Hematopoietic multipotent progenitor cell treated with erythropoietin and hydrocortisone succinate and interleukin-3 and kit ligand, for 15 days (in vitro differentiated cells): ENCODE results near the gene QRICH2.
"Not testable (repeated sequence)": the region's sequence is repeated elsewhere in the genome, so short reads cannot be mapped to it uniquely, and the experiment has no call there.

ENCODE experiments used
- DNase-seq: peaks from one replicate; pipeline ENCODE4 v3.0.0-alpha.2; 2015; ENCODE audit warnings: low spot score

QRICH2 gene

DNA sequence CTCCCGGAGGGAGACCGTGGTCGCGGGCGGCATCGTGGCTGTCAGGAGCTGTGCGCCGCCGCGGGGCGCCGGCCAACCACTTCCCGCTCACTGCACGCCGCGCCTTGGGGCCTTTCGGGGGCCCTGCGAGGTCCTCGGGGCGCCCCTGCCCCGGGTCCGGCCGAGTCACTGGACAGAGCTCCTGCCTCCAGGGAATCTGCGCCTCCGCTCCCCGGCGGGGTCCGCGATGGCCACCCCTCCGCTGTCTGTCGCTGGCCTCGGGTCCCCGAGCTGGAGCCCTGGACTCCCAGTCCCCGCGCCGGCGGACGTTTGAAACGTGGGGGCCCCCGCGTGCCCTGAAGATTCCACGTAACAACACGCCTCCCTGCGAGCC, at the start of gene QRICH2:
Gene QRICH2 (minus strand): TSS at position 311 of the 373 bp plus-strand sequence. CDS start 278 bp downstream, at position 33.
- DNase-seq: no peak

DNA sequence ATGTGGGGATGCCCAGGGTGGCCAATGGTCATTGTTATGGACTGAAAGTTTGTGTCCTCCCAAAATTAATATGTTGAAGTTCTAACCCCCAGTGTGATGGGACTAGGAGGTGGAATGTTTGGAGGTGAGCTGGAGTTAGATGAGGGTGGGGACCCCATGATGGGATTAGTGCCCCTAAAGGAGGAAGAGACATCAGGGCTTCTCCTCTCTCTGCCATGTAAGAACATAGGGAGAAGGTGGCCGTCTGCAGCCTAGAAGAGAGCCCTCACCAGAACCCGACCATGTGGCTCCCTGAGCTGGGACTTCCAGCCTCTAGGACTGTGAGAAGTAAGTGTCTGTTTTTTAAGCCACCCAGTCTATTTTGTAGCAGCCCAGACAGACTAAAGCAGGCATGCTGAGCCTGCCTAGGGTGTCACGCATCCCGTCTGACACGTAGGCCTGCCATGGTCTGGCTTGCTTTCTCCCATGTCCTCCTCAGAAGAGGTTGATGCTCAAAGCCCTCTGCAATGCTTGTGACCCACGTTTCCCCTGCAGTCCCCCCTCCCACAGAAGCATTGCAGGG, 49.6 kb upstream of the QRICH2 start:
- DNase-seq: no peak

- no peak for DNase-seq
These were observed 48.9 kb upstream of the QRICH2 start for GRCh38 chr17:76356803-76357456.

DNA sequence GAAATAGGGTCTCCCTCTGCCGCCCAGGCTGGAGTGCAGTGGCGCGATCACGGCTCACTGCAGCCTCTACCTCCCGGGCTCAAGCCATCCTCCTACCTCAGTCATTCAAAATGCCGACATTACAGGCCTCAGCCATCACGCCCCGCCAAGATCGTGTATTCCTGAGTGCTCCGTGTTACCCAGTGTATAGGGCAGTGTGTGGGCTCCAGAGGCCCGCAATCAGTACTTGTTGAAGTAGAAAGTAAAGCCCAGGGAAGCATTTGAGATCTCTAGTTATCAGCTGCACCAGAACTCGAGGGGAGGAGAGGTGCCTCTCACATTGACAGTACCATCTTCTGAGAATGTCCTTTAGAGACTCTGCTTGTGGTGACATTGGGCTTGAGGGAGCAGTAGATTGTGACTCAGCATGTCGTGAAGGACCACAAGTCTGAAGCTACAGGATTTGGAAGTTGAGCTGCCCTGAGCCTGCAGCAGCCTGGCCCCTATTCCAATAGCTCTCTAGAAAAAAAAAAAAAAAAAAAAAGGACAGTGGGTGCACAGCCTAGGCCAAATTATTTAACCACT, 46.8 kb upstream of the QRICH2 start:
- DNase-seq: peak; percentile 76

GRCh38 chr17:76354317-76354729, 46.2 kb upstream of the QRICH2 start:
- DNase-seq: no peak

GRCh38 chr17:76353599-76354316, 45.7 kb upstream of the QRICH2 start, which contains the start of gene PRPSAP1:
Gene PRPSAP1 (minus strand): TSS chr17:76353916. CDS start chr17:76353703, 213 bp downstream.
- DNase-seq: peak; percentile 89

DNA sequence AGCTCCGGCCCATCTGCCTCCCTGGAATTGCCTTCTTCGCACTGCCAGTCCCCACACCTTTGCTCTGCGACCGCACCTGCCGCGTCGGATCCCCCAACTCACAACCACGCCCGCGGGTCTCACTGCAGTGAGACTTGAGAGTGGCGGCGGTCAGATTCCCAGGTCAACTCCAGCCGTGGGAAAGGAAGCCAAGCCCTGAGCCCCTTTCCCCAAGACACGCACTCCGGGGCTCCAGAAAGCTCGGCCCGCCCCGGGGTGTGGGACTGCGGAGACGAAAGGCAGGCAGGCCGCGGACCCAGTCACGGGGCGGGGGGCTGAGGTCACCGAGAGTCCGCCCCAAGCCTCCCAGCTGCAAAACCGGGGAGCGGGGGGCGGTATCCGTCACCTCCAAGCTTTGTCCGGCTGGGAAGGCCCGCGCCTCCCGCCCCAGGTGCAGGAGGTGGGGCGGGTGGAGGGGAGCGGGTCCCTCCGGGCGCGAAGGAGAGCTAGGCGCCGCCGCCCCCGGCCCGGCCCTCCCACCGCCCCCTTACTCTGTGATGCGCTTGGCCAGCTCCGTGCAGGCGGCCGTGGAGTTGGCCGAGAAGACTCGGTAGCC, 45.0 kb upstream of the QRICH2 start:
- no peak for DNase-seq

GRCh38 chr17:76351526-76352071, 43.5 kb upstream of the QRICH2 start:
- DNase-seq: no peak

- DNase-seq: no peak
These were observed 42.4 kb upstream of the QRICH2 start for GRCh38 chr17:76350463-76350862.

DNA sequence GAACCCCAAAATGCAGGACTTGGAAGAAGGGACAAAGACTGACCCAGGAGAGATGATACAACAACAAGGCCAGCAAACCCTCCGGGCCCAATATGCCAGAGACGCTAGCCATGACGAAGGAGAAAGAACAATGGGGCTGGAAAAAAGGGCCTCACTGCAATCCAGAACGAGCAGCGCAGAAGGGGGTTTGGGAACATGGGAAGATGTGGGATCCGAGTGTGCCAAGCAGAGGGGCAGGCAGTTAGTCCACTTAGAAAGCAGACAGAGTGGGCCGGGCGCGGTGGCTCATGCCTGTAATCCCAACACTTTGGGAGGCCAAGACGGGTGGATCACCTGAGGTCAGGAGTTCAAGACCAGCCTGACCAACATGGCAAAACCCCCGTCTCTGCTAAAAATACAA, 38.9 kb upstream of the QRICH2 start:
- not testable (repeated sequence) for DNase-seq

DNA sequence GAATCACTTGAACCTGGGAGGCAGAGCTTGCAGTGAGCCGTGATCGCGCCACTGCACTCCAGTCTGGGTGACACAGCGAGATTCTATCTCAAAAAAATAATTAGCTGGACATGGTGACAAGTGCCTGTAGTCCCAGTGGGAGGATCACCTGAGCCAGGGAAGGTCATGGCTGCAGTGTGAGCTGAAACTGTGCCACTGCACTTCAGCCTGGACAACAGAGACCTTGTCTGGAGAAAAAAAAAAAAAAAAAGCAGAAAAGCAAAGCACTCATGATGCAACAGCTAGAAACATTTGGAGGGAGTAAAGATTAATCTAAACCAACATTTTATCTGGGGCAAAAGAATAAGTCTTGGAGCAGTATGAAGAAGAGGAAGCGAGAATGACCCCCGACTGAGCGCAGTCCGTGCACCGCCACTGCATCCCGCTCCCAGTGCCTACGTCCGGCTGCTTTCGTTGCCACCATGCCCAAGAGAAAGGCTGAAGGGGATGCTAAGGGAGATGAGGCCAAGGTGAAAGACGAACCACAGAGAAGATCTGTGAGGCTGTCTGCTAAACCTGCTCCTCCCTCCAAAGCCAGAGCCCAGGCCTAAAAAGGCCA, 37.4 kb upstream of the QRICH2 start:
- DNase-seq: no peak

- DNase-seq: no peak
These were observed 35.0 kb upstream of the QRICH2 start for GRCh38 chr17:76343106-76343505.

DNA sequence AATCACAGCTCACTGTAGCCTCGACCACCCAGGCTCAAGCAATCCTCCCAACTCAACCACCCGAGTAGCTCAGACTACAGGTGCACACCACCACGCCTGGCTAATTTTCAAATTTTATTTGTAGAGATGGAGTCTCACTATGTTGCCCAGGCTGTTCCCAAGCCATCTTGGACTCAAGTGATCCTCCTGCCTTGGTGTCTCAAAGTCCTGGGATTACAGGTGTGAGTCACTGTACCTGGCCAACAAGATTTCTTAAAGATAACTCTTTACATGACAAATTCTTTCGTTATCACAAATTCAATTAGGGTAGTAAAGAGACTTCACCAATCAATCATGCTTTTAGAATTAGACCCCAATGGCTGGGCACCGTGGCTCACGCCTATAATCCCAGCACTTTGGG, 33.2 kb upstream of the QRICH2 start:
- no peak for DNase-seq

- DNase-seq: no peak
These were observed 29.3 kb upstream of the QRICH2 start for GRCh38 chr17:76337413-76337777.

DNA sequence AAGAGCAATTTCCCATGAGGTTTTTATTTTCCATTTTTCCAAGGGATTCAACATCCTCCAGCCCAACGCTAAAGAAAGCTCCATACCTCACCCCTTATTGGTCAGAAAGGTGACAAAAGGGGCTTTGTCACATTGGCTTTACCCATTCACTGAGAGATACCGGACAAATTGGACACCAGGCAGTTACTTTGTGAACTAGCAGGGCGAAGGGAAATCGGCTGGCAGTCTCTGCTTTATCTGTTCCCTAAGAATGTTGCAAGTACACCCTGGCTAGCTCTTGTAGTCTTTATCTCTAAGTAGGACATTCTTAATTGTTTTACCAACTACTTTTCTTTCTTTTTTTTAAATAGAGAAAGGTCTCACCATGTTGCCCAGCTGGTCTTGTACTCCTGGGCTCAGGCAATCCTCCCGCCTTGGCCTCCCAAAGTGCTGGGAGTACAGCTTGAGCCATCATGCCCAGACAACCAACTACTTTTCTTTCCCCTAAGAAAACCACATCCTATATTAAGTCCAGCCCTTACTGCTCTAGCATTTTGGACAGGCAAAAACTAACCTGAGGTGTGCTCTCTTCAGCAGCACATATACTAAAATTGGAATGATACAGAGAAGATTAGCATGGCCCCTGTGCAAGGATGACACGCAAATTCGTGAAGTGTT, 28.8 kb upstream of the QRICH2 start:
- DNase-seq: no peak

DNA sequence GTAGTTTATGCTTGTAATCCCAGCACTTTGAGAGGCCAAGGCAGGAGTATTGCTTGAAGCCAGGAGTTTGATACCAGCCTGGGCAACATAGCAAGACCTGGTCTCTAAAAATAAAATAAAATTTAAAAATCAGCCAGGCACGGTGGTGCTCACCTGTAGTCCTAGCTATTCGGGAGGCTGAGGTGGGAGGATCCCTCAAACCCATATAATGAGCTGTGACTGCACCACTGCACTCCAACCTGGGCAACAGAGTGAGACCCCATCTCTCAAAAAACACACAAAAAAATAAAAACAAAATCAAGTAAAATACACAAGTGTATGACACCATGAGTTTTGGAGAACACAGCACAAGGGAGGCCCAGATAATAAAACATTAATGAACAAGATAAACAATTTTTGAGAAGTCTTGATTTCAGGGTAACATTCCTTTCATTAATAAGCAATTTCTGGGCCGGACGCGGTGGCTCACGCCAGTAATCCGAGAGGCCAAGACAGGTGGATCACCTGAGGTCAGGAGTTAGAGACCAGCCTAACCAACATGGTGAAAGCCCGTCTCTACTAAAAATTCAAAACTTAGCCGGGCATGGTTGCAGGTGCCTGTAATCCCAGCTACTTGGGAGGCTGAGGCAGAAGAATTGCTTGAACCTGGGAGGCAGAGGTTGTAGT, 27.8 kb upstream of the QRICH2 start:
- no peak for DNase-seq

GRCh38 chr17:76333673-76334505, 25.8 kb upstream of the QRICH2 start:
- DNase-seq: no peak

DNA sequence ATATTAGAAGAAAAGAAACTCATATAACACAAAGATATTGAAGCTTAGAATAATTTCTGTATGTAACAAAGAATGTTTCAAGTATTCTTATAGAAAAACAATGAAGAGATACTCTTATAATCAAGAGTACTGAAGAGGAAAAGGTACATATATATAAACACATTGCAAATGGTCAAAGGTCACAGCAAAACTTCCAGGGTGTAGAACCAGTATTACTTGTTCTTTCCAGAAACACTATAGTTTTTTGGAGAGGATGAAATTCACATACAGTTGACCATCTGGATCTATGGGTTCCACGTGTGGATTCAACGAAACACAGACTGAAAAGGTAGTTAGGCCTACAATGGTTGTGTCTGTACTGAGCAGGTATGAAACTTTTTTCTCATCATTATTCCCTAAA, 23.0 kb upstream of the QRICH2 start:
- no peak for DNase-seq

GRCh38 chr17:76329664-76330063, 21.6 kb upstream of the QRICH2 start:
- DNase-seq: no peak

DNA sequence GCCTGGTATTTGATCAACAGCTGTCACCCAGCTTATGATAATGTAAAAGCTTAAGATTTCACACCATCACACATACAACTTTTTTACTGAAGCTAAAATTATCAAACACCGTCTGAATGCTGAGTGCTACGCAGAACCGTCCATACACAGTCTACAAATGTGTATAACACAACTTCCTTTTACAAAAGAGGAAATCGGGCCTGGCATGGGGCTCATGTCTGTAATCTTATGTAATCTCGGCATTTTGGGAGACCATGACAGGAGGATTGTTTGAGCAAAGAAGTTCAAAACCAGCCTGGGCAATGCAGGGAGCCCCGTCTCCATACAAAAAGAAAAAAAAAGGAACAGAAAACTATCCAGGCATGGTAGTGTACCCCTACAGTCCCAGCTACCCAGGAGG, 19.6 kb upstream of the QRICH2 start:
- no peak for DNase-seq
